B cell (primary cell): ENCODE data around the gene MNAT1. TPM values are rescaled to one million over a fixed set of nuclear protein-coding genes. Genes with fewer than 3 reads are reported as not detected.

Experiments used
- ATAC-seq: fragments of 200-7000 bp; cut with Tn5 transposase; one replicate; pipeline ENCODE4 v1.10.0; 2021; ENCODE audit warnings: low read depth, mild to moderate bottlenecking, moderate number of reproducible peaks, moderate library complexity
- CTCF ChIA-PET: fragments of 350-600 bp; sonication (Branson Sonifier 250); formaldehyde crosslinking; loops from one replicate; lab custom pipeline; 2021; ENCODE audit warnings: antibody characterized with exemption, inconsistent platforms; lab: Charles Lee
- POLR2A ChIA-PET: fragments of 350-600 bp; sonication (Branson Sonifier 250); formaldehyde crosslinking; loops from one replicate; lab custom pipeline; 2021; ENCODE audit warnings: antibody characterized with exemption; lab: Charles Lee
- DNase-seq: peaks from one replicate; pipeline ENCODE4 v3.0.0; 2013
- H2AFZ ChIP-seq: 2 replicates; pipeline ENCODE4 v1.6.1; 2012; ENCODE audit warnings: mild to moderate bottlenecking, low read depth, low read length; ENCODE audit not compliant: insufficient read depth, poor library complexity, severe bottlenecking
- H3K27ac ChIP-seq, 2 donors: 1 replicate in 1 of 2; 2 replicates in 1 of 2; pipeline ENCODE4 v1.5.1; 2012 to 2013; ENCODE audit warnings: low read length in 2 of 2, mild to moderate bottlenecking in 2 of 2, moderate library complexity in 1 of 2
- H3K27me3 ChIP-seq, 4 experiments: fragments of 200-600 bp in 1 of 4; sonication (generic) in 1 of 4; replicated peaks in 1 of 4; 1 replicate in 2 of 4; 2 replicates in 2 of 4; pipeline versions ENCODE4 v1.6.1 to v1.7.0; 2013 to 2016; ENCODE audit warnings: low read length in 3 of 4, mild to moderate bottlenecking in 2 of 4, mixed read lengths in 1 of 4, moderate library complexity in 1 of 4; ENCODE audit not compliant: insufficient read depth in 4 of 4, control insufficient read depth in 3 of 4; ENCODE audit errors: control extremely low read depth in 1 of 4
- H3K36me3 ChIP-seq, 2 experiments: replicated peaks in 1 of 2; 1 replicate in 1 of 2; 2 replicates in 1 of 2; pipeline versions ENCODE4 v1.6.1 to v1.7.1; 2013; ENCODE audit warnings: low read length in 1 of 2; ENCODE audit not compliant: insufficient read depth in 2 of 2, control insufficient read depth in 1 of 2; ENCODE audit errors: control extremely low read depth in 1 of 2, extremely low read depth in 1 of 2
- H3K4me1 ChIP-seq, 2 donors: fragments of 200-600 bp in 1 of 2; sonication (generic) in 1 of 2; 1 replicate in 1 of 2; 2 replicates in 1 of 2; pipeline versions ENCODE4 v1.5.1 to v1.6.1; 2013 to 2017; ENCODE audit warnings: low read length in 2 of 2; ENCODE audit not compliant: control insufficient read depth in 2 of 2, insufficient read depth in 2 of 2
- H3K4me2 ChIP-seq: replicated peaks from 2 replicates; pipeline ENCODE3; 2012; ENCODE audit warnings: mild to moderate bottlenecking, low read depth, low read length; ENCODE audit not compliant: poor library complexity, severe bottlenecking
- H3K4me3 ChIP-seq, 5 experiments: fragments of 200-600 bp in 1 of 5; sonication (generic) in 1 of 5; 1 replicate in 3 of 5; 2 replicates in 2 of 5; pipeline versions ENCODE4 v1.5.1 to v1.7.0; 2011 to 2016; ENCODE audit warnings: low read length in 4 of 5, mild to moderate bottlenecking in 4 of 5, low read depth in 2 of 5, control low read depth in 1 of 5, moderate library complexity in 1 of 5; ENCODE audit not compliant: insufficient read depth in 1 of 5; ENCODE audit errors: control extremely low read depth in 1 of 5, extremely low read depth in 1 of 5
- H3K79me2 ChIP-seq: fragments of 200-600 bp; sonication (generic); one replicate; pipeline ENCODE4 v1.6.0; 2016; ENCODE audit warnings: low read length; ENCODE audit not compliant: control insufficient read depth, insufficient read depth
- H3K9ac ChIP-seq: fragments of 200-600 bp; sonication (generic); 2 replicates; pipeline ENCODE4 v1.6.1; 2017; ENCODE audit warnings: mild to moderate bottlenecking, low read length, moderate library complexity
- H3K9me3 ChIP-seq, 3 donors: one replicate each; pipeline versions ENCODE4 v1.6.1 to v1.7.1; 2013; ENCODE audit warnings: low read length in 2 of 3; ENCODE audit not compliant: control insufficient read depth in 2 of 3, insufficient read depth in 1 of 3; ENCODE audit errors: control extremely low read depth in 1 of 3
- H4K20me1 ChIP-seq: 2 replicates; pipeline ENCODE4 v1.6.0; 2012; ENCODE audit warnings: mild to moderate bottlenecking, low read length; ENCODE audit not compliant: insufficient read depth, control insufficient read depth, poor library complexity, severe bottlenecking
- H3K27ac Mint-ChIP-seq: one replicate; pipeline ENCODE4 v1.8.0; 2021; ENCODE audit warnings: mixed read lengths
- H3K27me3 Mint-ChIP-seq: one replicate; pipeline ENCODE4 v1.8.0; 2021; ENCODE audit warnings: mixed read lengths
- H3K4me1 Mint-ChIP-seq: one replicate; pipeline ENCODE4 v1.8.0; 2021; ENCODE audit warnings: mixed read lengths
- H3K4me3 Mint-ChIP-seq: one replicate; pipeline ENCODE4 v1.8.0; 2021; ENCODE audit warnings: mixed read lengths
- H3K9me3 Mint-ChIP-seq: one replicate; pipeline ENCODE4 v1.8.0; 2022; ENCODE audit warnings: mixed read lengths; ENCODE audit not compliant: insufficient read depth
- EZH2 ChIP-seq: IDR thresholded peaks from 2 replicates; pipeline ENCODE4 v1.6.1; 2012; ENCODE audit warnings: borderline replicate concordance, low read depth, mild to moderate bottlenecking, moderate library complexity, low read length; ENCODE audit not compliant: insufficient read depth, poor library complexity, severe bottlenecking
- WGBS: methylation state at CpG from one replicate; pipeline ENCODE4 v1.1.5; 2013; ENCODE audit warnings: missing lambda C conversion rate; ENCODE audit not compliant: insufficient coverage; 5-methylcytosine and 5-hydroxymethylcytosine counted together
- intact Hi-C: fragments of 100-400 bp; cut with micrococcal nuclease; formaldehyde crosslinking; loops from one replicate; pipeline ENCODE4 v1.10.0; 2022
- polyA plus RNA-seq: library from polyadenylated mRNA; depleted of rRNA; stranded (reverse); fragments of >200 nt; gene quantifications from 2 replicates; pipeline ENCODE4 v1.2.3, GENCODE V29; 2012
- total RNA-seq, 2 donors: library from RNA; stranded (reverse); fragments of 120-200 nt in 1 of 2; gene quantifications; 1 replicate in 1 of 2; 2 replicates in 1 of 2; pipeline versions ENCODE4 v1.2.3 to v1.2.4, GENCODE V29; 2013 to 2022
- TF ChIP-seq, protein P1 (sequence below): fragments of 200-600 bp; IDR thresholded peaks from one replicate; pipeline ENCODE4 v1.8.0; 2022; ENCODE audit warnings: antibody characterized with exemption, mild to moderate bottlenecking

The MNAT1 gene
- total and polyA plus RNA-seq, 2 donors (not counting 1 experiment from before 2014, with no cell fraction given): 15.2 to 28.2 TPM

DNA sequence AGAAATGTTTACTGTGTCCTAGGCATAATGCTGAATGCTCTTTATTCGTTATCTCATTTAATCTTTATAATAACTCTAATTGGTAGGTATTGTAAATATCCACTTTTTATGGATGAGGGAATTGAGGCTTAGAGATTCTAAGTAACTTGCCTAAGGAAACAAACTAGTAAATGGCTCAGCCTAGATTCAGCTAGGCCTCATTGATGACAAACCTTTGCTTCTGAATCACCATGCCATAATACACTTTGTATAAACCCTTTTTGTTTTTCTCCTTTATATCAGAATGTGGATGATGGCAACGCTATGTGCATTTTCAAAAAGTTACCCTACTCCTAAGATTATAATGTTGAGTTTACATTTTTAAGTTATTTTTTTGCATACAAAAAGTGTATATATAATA lies 34.0 kb downstream of the MNAT1 start:
- ChIA-PET CTCF (no interaction called here), POLR2A (no interaction called here)
- H3K9ac ChIP-seq: no peak overlapping the region
- Mint-ChIP-seq H3K4me3 (no peak overlapping the region), H3K4me1 (peaks cover 9% of the 10 kb centered on the region), H3K9me3 (no peaks in the 10 kb centered on the region), H3K27ac (no peak overlapping the region), H3K27me3 (no peaks in the 10 kb centered on the region)
- no peak for DNase-seq
- H3K4me3 ChIP-seq: no peak overlapping the region
- H4K20me1 ChIP-seq: peaks cover 38% of the 10 kb centered on the region
- no peaks in the 10 kb centered on the region for H3K27me3 ChIP-seq
- H3K4me2 ChIP-seq: no peak overlapping the region
- H2AFZ ChIP-seq: no peak overlapping the region
- H3K79me2 ChIP-seq: peaks cover 35% of the 10 kb centered on the region
- ATAC-seq: no peak
- intact Hi-C loops: no loop called here
- WGBS: no CpG with 5 or more reads among the region's 2 CpGs
- H3K4me1 ChIP-seq: peaks cover 4 to 11% of the 10 kb centered on the region in 2 donors
- H3K27ac ChIP-seq: no peak overlapping the region
- no peak for TF ChIP-seq EZH2
- TF ChIP-seq, protein P1, sequence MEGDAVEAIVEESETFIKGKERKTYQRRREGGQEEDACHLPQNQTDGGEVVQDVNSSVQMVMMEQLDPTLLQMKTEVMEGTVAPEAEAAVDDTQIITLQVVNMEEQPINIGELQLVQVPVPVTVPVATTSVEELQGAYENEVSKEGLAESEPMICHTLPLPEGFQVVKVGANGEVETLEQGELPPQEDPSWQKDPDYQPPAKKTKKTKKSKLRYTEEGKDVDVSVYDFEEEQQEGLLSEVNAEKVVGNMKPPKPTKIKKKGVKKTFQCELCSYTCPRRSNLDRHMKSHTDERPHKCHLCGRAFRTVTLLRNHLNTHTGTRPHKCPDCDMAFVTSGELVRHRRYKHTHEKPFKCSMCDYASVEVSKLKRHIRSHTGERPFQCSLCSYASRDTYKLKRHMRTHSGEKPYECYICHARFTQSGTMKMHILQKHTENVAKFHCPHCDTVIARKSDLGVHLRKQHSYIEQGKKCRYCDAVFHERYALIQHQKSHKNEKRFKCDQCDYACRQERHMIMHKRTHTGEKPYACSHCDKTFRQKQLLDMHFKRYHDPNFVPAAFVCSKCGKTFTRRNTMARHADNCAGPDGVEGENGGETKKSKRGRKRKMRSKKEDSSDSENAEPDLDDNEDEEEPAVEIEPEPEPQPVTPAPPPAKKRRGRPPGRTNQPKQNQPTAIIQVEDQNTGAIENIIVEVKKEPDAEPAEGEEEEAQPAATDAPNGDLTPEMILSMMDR: no peak
- H3K9me3 ChIP-seq: no peaks in the 10 kb centered on the region
- no peaks in the 10 kb centered on the region for H3K36me3 ChIP-seq

DNA sequence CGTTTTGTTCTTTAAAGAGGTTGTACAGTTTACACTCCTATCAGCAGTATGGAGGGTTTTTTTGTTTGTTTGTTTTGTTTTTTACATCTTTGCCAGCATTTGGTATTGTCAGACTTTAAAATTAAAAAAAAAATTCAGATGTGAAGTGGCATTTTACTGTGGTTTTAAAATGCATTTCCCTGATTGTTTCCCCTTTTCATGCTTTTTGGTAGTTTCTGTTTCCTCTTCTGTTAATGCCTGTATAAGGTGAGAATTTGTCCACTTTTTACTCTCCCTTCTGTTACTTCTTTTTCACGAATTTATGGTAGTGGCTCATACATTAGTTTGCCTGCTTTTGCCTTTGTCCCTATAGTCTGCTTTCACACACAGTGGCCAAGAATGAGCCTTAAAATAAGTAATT lies 36.6 kb downstream of the MNAT1 start:
- Histone ChIP-seq H2AFZ (no peak overlapping the region), H3K27me3 (no peaks in the 10 kb centered on the region), H3K4me2 (peak overlapping the region; percentile 14), H4K20me1 (peaks cover 40% of the 10 kb centered on the region), H3K9me3 (no peaks in the 10 kb centered on the region), H3K36me3 (peaks cover 0 to 2% of the 10 kb centered on the region in 2 experiments), H3K27ac (no peak overlapping the region), H3K79me2 (peaks cover 35% of the 10 kb centered on the region), H3K4me3 (no peak overlapping the region), H3K9ac (no peak overlapping the region), H3K4me1 (peaks cover 4 to 11% of the 10 kb centered on the region in 2 donors)
- DNase-seq (peak; percentile 4), ATAC-seq (no peak)
- TF ChIP-seq, protein P1: no peak
- no peak for TF ChIP-seq EZH2
- H3K9me3 Mint-ChIP-seq: no peaks in the 10 kb centered on the region
- H3K27me3 Mint-ChIP-seq: no peaks in the 10 kb centered on the region
- WGBS: no CpG with 5 or more reads among the region's 2 CpGs
- H3K4me1 Mint-ChIP-seq: peaks cover 9% of the 10 kb centered on the region
- no peak overlapping the region for H3K4me3 Mint-ChIP-seq
- CTCF ChIA-PET: no interaction called here
- POLR2A ChIA-PET: no interaction called here
- H3K27ac Mint-ChIP-seq: no peak overlapping the region
- intact Hi-C loops: no loop called here
